CD4-positive, alpha-beta memory T cell (primary cell): ENCODE measurements around the gene TUBB6. TPM values are rescaled to one million over a fixed set of nuclear protein-coding genes. Genes with fewer than 3 reads are reported as not detected.

Experiments used
- CTCF ChIA-PET: fragments of 350-600 bp; sonication (Branson Sonifier 250); formaldehyde crosslinking; loops from one replicate; lab custom pipeline; 2021; ENCODE audit warnings: inconsistent platforms; ENCODE audit not compliant: partially characterized antibody; lab: Charles Lee
- POLR2A ChIA-PET: fragments of 350-600 bp; sonication (Branson Sonifier 250); formaldehyde crosslinking; loops from one replicate; lab custom pipeline; 2021; ENCODE audit not compliant: partially characterized antibody; lab: Charles Lee
- DNase-seq, 5 donors: peaks; one replicate each; pipeline versions ENCODE4 v3.0.0 to v3.0.0-alpha.2; 2020 to 2022; ENCODE audit warnings: mixed read lengths in 1 of 5
- H3K27ac ChIP-seq: one replicate; pipeline ENCODE4 v1.7.0; 2013; ENCODE audit warnings: low read depth, low read length
- H3K27me3 ChIP-seq: 2 replicates; pipeline ENCODE4 v1.7.0; 2013; ENCODE audit warnings: mild to moderate bottlenecking, low read length, moderate library complexity; ENCODE audit not compliant: insufficient read depth
- H3K36me3 ChIP-seq: 2 replicates; pipeline ENCODE4 v1.7.0; 2013; ENCODE audit warnings: mild to moderate bottlenecking, low read length, moderate library complexity; ENCODE audit not compliant: insufficient read depth
- H3K4me1 ChIP-seq: 2 replicates; pipeline ENCODE4 v1.7.0; 2013; ENCODE audit warnings: mild to moderate bottlenecking, low read length, moderate library complexity; ENCODE audit not compliant: insufficient read depth
- H3K4me3 ChIP-seq, 2 donors: one replicate each; pipeline ENCODE4 v1.7.0; 2013; ENCODE audit warnings: low read length in 2 of 2, mild to moderate bottlenecking in 1 of 2
- H3K9me3 ChIP-seq, 2 donors: one replicate each; pipeline ENCODE4 v1.7.0; 2013; ENCODE audit warnings: low read length in 2 of 2, control low read depth in 1 of 2; ENCODE audit not compliant: control insufficient read depth in 1 of 2
- H3K27ac Mint-ChIP-seq, 7 donors: one replicate each; pipeline ENCODE4 v1.8.0; 2020 to 2021; ENCODE audit warnings: mixed read lengths in 7 of 7, mild to moderate bottlenecking in 6 of 7, inconsistent platforms in 3 of 7, moderate library complexity in 3 of 7
- H3K27me3 Mint-ChIP-seq, 2 donors: one replicate each; pipeline ENCODE4 v1.8.0; 2020 to 2021; ENCODE audit warnings: mixed read lengths in 2 of 2
- H3K36me3 Mint-ChIP-seq, 2 donors: one replicate each; pipeline ENCODE4 v1.8.0; 2020 to 2021; ENCODE audit warnings: mixed read lengths in 2 of 2, inconsistent platforms in 1 of 2, mild to moderate bottlenecking in 1 of 2
- H3K4me1 Mint-ChIP-seq, 4 donors: one replicate each; pipeline ENCODE4 v1.8.0; 2020 to 2021; ENCODE audit warnings: mixed read lengths in 4 of 4, mild to moderate bottlenecking in 1 of 4
- H3K4me3 Mint-ChIP-seq, 8 donors: one replicate each; pipeline ENCODE4 v1.8.0; 2020 to 2021; ENCODE audit warnings: mixed read lengths in 8 of 8, mild to moderate bottlenecking in 7 of 8, moderate library complexity in 6 of 8, inconsistent platforms in 3 of 8
- H3K9me3 Mint-ChIP-seq, 8 donors: one replicate each; pipeline ENCODE4 v1.8.0; 2020 to 2021; ENCODE audit warnings: mixed read lengths in 8 of 8, mild to moderate bottlenecking in 5 of 8, inconsistent platforms in 3 of 8, moderate library complexity in 1 of 8
- intact Hi-C: fragments of 100-400 bp; cut with micrococcal nuclease; formaldehyde crosslinking; loops from one replicate; pipeline ENCODE4 v1.15.1; 2023
- polyA plus RNA-seq, 2 donors: library from polyadenylated mRNA; unstranded; fragments of 300-500 nt; fragmentation: Illumina TruSeq; gene quantifications; one replicate each; pipeline ENCODE4 v1.2.3, GENCODE V29; 2021
- total RNA-seq, 2 experiments: library from RNA; stranded (reverse); gene quantifications; one replicate each; pipeline ENCODE4 v1.2.3, GENCODE V29; 2021

TUBB6 gene
- total and polyA plus RNA-seq, 4 experiments from 2014 or later, result 0.96 to 3.2 (median 1.6) TPM

DNA sequence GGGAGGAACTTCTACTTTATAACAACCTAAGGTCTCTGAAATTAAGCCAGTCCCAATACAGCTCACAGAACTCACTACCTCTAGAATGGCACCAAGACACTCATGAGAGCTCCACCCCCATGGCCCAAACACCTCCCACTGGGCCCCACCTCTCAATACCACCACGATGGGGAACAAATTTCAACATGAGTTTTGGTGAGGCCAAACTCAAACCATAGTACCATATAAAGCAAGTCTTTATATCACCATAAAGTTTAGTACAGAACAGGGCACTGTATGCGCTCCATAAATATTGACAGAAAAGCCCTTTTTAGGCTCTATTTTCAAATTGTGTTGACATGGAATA is 65.7 kb downstream of the TUBB6 start:
- no peak overlapping the region for H3K27ac ChIP-seq
- H3K4me3 ChIP-seq, result no peak overlapping the region
- H3K27ac Mint-ChIP-seq, result peak overlapping the region in 2 of 7 donors; percentile 10 to 90
- H3K4me1 Mint-ChIP-seq, result peaks cover 36 to 65% (median 53%) of the 10 kb centered on the region in 4 donors
- peaks cover 52% of the 10 kb centered on the region for H3K4me1 ChIP-seq
- no peak for DNase-seq
- intact Hi-C loops, result loop anchor here (10.0 kb wide), 1 partner anchor 1761 kb away; the partner anchor contains the start of gene ZNF519
- ChIA-PET POLR2A (no interaction called here), CTCF (interaction anchor here (0.6 kb wide), 1 partner anchor 9 kb away, joined by 3 read pairs; no protein-coding TSS in a partner anchor)
- H3K4me3 Mint-ChIP-seq, result peak overlapping the region in 4 of 8 donors; percentile 10 to 47 (median 18)
- no peaks in the 10 kb centered on the region for H3K27me3 Mint-ChIP-seq
- H3K36me3 Mint-ChIP-seq, result peaks cover 8 to 16% of the 10 kb centered on the region in 2 donors
- H3K36me3 ChIP-seq, result peaks cover 5% of the 10 kb centered on the region
- no peaks in the 10 kb centered on the region for H3K9me3 ChIP-seq
- no peaks in the 10 kb centered on the region for H3K27me3 ChIP-seq
- H3K9me3 Mint-ChIP-seq, result no peaks in the 10 kb centered on the region

DNA sequence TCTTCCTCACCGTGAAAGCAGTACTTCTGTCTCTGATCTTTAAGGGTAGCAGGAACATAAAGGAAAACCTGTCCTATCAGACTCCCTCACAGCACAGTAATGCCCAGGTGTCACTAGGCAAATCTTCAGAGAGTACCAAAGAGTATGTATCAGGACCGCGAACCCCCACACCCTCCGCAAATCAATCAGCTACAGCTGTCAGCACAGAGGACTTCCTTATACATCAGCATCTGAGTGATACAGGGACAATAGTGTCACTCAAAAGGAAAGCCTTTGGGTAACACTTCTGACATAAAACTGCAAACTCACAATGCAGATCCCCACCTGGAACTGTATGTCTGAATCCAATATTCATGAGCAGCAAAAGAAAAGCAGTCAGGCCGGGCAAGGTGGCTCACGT is 66.4 kb downstream of the TUBB6 start:
- H3K27me3 ChIP-seq, result no peaks in the 10 kb centered on the region
- no peak for DNase-seq
- Mint-ChIP-seq H3K9me3 (peaks cover 0 to 1% (median 0%) of the 10 kb centered on the region in 8 donors), H3K27me3 (no peaks in the 10 kb centered on the region), H3K27ac (peak overlapping the region in 2 of 7 donors; percentile 62 to 90), H3K4me3 (peak overlapping the region in 6 of 8 donors; percentile 43 to 63 (median 48)), H3K4me1 (peaks cover 36 to 65% (median 53%) of the 10 kb centered on the region in 4 donors), H3K36me3 (peaks cover 3 to 11% of the 10 kb centered on the region in 2 donors)
- no peaks in the 10 kb centered on the region for H3K9me3 ChIP-seq
- POLR2A ChIA-PET, result no interaction called here
- no peak overlapping the region for H3K4me3 ChIP-seq
- intact Hi-C loops, result loop anchor here (10.0 kb wide), 1 partner anchor 1760 kb away; the partner anchor contains the start of gene ZNF519
- no peak overlapping the region for H3K27ac ChIP-seq
- CTCF ChIA-PET, result no interaction called here
- peaks cover 52% of the 10 kb centered on the region for H3K4me1 ChIP-seq
- no peaks in the 10 kb centered on the region for H3K36me3 ChIP-seq

Other genes with a start within 250 kb of the TUBB6 start
- gene ANKRD62, start 214.4 kb upstream of the TUBB6 start, total RNA-seq, result not detected
- gene ANKRD62, start 214.4 kb upstream of the TUBB6 start, polyA plus RNA-seq, result not detected
- gene CIDEA, start 53.9 kb upstream of the TUBB6 start, total RNA-seq, result not detected
- gene CIDEA, start 53.9 kb upstream of the TUBB6 start, polyA plus RNA-seq, result not detected
- gene AFG3L2, start 69.0 kb downstream of the TUBB6 start, total RNA-seq, result 10 to 100 TPM; 31.4 to 33.1 TPM
- gene AFG3L2, start 69.0 kb downstream of the TUBB6 start, polyA plus RNA-seq, result 10 to 100 TPM; 27.8 to 34.6 TPM
- 1 to 10 TPM in 1 of 2 experiments, under 1 TPM in 1; 0.81 to 1.1 TPM for gene PRELID3A, start 99.7 kb downstream of the TUBB6 start, total RNA-seq
- gene PRELID3A, start 99.7 kb downstream of the TUBB6 start, polyA plus RNA-seq, result not detected